Neural cell (in vitro differentiated cells): ENCODE results near the gene ACYP2.

Experiments
- POLR2AphosphoS5 ChIP-seq: IDR thresholded peaks from 2 replicates; pipeline ENCODE4 v1.6.1; 2012
- RAD21 ChIP-seq: fragments of 450-650 bp; conservative IDR thresholded peaks from 2 replicates; pipeline ENCODE4 v1.6.1; 2014; ENCODE audit warnings: antibody characterized with exemption, mild to moderate bottlenecking, moderate library complexity
- TF ChIP-seq, protein P1 (sequence below): fragments of 450-650 bp; IDR thresholded peaks from 2 replicates; pipeline ENCODE4 v1.5.1; 2014; ENCODE audit warnings: antibody characterized with exemption, mild to moderate bottlenecking, moderate library complexity; ENCODE audit not compliant: poor library complexity, severe bottlenecking

- TF ChIP-seq RAD21 (no peak), POLR2AphosphoS5 (no peak)
- TF ChIP-seq, protein P1, sequence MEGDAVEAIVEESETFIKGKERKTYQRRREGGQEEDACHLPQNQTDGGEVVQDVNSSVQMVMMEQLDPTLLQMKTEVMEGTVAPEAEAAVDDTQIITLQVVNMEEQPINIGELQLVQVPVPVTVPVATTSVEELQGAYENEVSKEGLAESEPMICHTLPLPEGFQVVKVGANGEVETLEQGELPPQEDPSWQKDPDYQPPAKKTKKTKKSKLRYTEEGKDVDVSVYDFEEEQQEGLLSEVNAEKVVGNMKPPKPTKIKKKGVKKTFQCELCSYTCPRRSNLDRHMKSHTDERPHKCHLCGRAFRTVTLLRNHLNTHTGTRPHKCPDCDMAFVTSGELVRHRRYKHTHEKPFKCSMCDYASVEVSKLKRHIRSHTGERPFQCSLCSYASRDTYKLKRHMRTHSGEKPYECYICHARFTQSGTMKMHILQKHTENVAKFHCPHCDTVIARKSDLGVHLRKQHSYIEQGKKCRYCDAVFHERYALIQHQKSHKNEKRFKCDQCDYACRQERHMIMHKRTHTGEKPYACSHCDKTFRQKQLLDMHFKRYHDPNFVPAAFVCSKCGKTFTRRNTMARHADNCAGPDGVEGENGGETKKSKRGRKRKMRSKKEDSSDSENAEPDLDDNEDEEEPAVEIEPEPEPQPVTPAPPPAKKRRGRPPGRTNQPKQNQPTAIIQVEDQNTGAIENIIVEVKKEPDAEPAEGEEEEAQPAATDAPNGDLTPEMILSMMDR: no peak
These were observed 122.0 kb downstream of the ACYP2 start for GRCh38 chr2:54237428-54237827.
